Peyer's patch (tissue), 4 donors: ENCODE data around the gene GOLGB1. TPM values are rescaled to one million over a fixed set of nuclear protein-coding genes. Genes with fewer than 3 reads are reported as not detected.
"Not testable (repeated sequence)": the region's sequence is repeated elsewhere in the genome, so short reads cannot be mapped to it uniquely, and the experiment has no call there.

ENCODE experiments used
- DNase-seq, 3 donors: peaks; one replicate each; pipeline ENCODE4 v3.0.0-alpha.2; 2017 to 2019
- H3K27ac ChIP-seq, 4 donors: fragments of 200-600 bp; sonication (generic); one replicate each; pipeline ENCODE4 v1.5.1; 2016 to 2019
- H3K27me3 ChIP-seq, 2 donors: fragments of 200-600 bp; sonication (generic); one replicate each; pipeline ENCODE4 v1.5.1; 2019
- H3K36me3 ChIP-seq, 3 donors: fragments of 200-600 bp; sonication (generic); one replicate each; pipeline ENCODE4 v1.5.1; 2016 to 2019
- H3K4me1 ChIP-seq, 4 donors: fragments of 200-600 bp; sonication (generic); one replicate each; pipeline ENCODE4 v1.5.1; 2016 to 2019
- H3K4me3 ChIP-seq, 4 donors: fragments of 200-600 bp; sonication (generic); 1 replicate in 3 of 4; 2 replicates in 1 of 4; pipeline ENCODE4 v1.5.1; 2016 to 2019; ENCODE audit warnings: mild to moderate bottlenecking in 1 of 4
- H3K9me3 ChIP-seq, 4 donors: fragments of 200-600 bp; sonication (generic); one replicate each; pipeline ENCODE4 v1.5.1; 2016 to 2019; ENCODE audit warnings: mild to moderate bottlenecking in 1 of 4
- POLR2A ChIP-seq, 2 donors: fragments of 450-650 bp; IDR thresholded peaks; one replicate each; pipeline ENCODE4 v1.5.1; 2017; ENCODE audit warnings: antibody characterized with exemption in 2 of 2, mild to moderate bottlenecking in 2 of 2, moderate library complexity in 2 of 2
- total RNA-seq, 4 donors: library from RNA; depleted of rRNA; stranded (reverse); fragments of >200 nt; gene quantifications; one replicate each; pipeline ENCODE4 v1.1.0, GENCODE V29; 2016
- TF ChIP-seq, protein P1 (sequence below), 6 experiments: fragments of 450-650 bp in 4 of 6; fragments of 200-600 bp in 2 of 6; sonication (generic) in 1 of 6; IDR thresholded peaks; one replicate each; pipeline ENCODE4 v1.5.1; 2017 to 2019; ENCODE audit warnings: antibody characterized with exemption in 6 of 6, mild to moderate bottlenecking in 3 of 6, moderate library complexity in 1 of 6

The GOLGB1 gene
- total RNA-seq, 4 donors from 2014 or later, result 84.0 to 134 (median 112) TPM

GRCh38 chr3:121690777-121691405 is 58.6 kb downstream of the GOLGB1 start:
- Histone ChIP-seq H3K9me3 (no peaks in the 10 kb centered on the region), H3K4me1 (no peaks in the 10 kb centered on the region), H3K36me3 (peaks cover 0 to 52% (median 0%) of the 10 kb centered on the region in 3 donors), H3K27ac (no peak overlapping the region), H3K4me3 (no peak overlapping the region), H3K27me3 (no peaks in the 10 kb centered on the region)
- no peak for TF ChIP-seq POLR2A (IDR thresholded peaks at IDR 0.05)
- TF ChIP-seq, protein P1, sequence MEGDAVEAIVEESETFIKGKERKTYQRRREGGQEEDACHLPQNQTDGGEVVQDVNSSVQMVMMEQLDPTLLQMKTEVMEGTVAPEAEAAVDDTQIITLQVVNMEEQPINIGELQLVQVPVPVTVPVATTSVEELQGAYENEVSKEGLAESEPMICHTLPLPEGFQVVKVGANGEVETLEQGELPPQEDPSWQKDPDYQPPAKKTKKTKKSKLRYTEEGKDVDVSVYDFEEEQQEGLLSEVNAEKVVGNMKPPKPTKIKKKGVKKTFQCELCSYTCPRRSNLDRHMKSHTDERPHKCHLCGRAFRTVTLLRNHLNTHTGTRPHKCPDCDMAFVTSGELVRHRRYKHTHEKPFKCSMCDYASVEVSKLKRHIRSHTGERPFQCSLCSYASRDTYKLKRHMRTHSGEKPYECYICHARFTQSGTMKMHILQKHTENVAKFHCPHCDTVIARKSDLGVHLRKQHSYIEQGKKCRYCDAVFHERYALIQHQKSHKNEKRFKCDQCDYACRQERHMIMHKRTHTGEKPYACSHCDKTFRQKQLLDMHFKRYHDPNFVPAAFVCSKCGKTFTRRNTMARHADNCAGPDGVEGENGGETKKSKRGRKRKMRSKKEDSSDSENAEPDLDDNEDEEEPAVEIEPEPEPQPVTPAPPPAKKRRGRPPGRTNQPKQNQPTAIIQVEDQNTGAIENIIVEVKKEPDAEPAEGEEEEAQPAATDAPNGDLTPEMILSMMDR (IDR thresholded peaks at IDR 0.05), result no peak
- no peak for DNase-seq

GRCh38 chr3:121688747-121689146 is 60.8 kb downstream of the GOLGB1 start:
- peaks cover 0 to 66% (median 0%) of the 10 kb centered on the region in 3 donors for H3K36me3 ChIP-seq
- H3K4me3 ChIP-seq, H3K4me1 ChIP-seq, H3K9me3 ChIP-seq, DNase-seq, H3K27me3 ChIP-seq, H3K27ac ChIP-seq: not testable (repeated sequence)

GRCh38 chr3:121681792-121682191 is 67.7 kb downstream of the GOLGB1 start:
- Histone ChIP-seq H3K9me3 (no peaks in the 10 kb centered on the region), H3K4me3 (no peak overlapping the region), H3K36me3 (peaks cover 0 to 85% (median 0%) of the 10 kb centered on the region in 3 donors), H3K4me1 (no peaks in the 10 kb centered on the region), H3K27me3 (no peaks in the 10 kb centered on the region), H3K27ac (no peak overlapping the region)
- DNase-seq, result no peak
- TF ChIP-seq POLR2A (IDR thresholded peaks at IDR 0.05), result no peak
- TF ChIP-seq, protein P1 (IDR thresholded peaks at IDR 0.05), result no peak

- H3K36me3 ChIP-seq, result peaks cover 0 to 92% (median 0%) of the 10 kb centered on the region in 3 donors
These were observed 72.4 kb downstream of the GOLGB1 start for GRCh38 chr3:121677141-121677540.

DNA sequence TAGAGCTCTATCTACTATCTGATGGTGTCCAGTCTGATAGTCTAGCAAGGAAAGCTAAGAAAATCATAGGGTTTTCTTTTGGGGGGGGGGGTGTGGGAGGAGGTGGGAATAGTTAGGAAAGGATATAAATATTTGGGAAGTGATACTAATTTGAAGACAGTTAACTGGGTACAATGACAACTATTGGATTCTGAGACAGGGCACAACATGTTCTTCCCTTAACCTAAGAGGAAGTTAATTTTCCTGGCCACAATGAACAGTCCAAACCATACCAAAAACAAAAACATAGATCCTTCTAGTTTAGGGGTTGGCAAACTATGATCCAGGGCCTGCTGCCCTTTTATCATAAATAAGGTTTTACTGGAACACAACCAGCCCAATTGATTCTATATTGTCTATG is 78.9 kb downstream of the GOLGB1 start:
- H3K36me3 ChIP-seq, result peaks cover 0 to 93% (median 0%) of the 10 kb centered on the region in 3 donors

More at GRCh38 chr3:121677141-121677540, 72.4 kb downstream of the GOLGB1 start:
- Histone ChIP-seq H3K4me1 (no peaks in the 10 kb centered on the region), H3K9me3 (no peaks in the 10 kb centered on the region), H3K27me3 (no peaks in the 10 kb centered on the region), H3K27ac (no peak overlapping the region), H3K4me3 (no peak overlapping the region)
- TF ChIP-seq, protein P1 (IDR thresholded peaks at IDR 0.05), result no peak
- DNase-seq, result no peak

DNA sequence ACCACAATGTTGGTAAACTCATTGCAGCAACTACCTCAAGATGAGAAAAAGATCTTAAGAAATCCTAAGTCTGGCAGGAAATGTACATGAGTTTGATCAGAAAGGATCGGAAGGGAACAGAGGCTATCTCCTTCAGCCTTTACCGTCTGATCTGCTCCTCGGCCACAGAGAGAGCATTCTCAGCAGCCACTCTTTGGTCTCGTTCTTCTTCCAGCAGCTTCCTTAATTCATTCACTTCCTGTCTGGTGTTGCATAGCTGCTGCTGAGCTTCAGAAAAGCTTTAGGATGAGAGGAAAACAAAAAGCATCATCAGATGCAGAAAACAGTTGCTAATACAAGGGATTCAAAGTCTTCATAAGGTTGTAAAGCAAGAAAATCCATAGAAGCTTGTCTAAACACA is 82.2 kb downstream of the GOLGB1 start:
- no peak for TF ChIP-seq POLR2A (IDR thresholded peaks at IDR 0.05)
- TF ChIP-seq, protein P1 (IDR thresholded peaks at IDR 0.05), result no peak
- Histone ChIP-seq H3K36me3 (peaks cover 0 to 97% (median 0%) of the 10 kb centered on the region in 3 donors), H3K4me3 (no peak overlapping the region), H3K9me3 (no peaks in the 10 kb centered on the region), H3K4me1 (no peaks in the 10 kb centered on the region), H3K27ac (no peak overlapping the region), H3K27me3 (no peaks in the 10 kb centered on the region)
- DNase-seq, result no peak

More for the DNA sequence above, 78.9 kb downstream of the GOLGB1 start:
- Histone ChIP-seq H3K4me1 (no peaks in the 10 kb centered on the region), H3K9me3 (no peaks in the 10 kb centered on the region), H3K4me3 (no peak overlapping the region), H3K27ac (no peak overlapping the region), H3K27me3 (no peaks in the 10 kb centered on the region)
- TF ChIP-seq POLR2A (IDR thresholded peaks at IDR 0.05), result no peak
- TF ChIP-seq, protein P1 (IDR thresholded peaks at IDR 0.05), result no peak
- DNase-seq, result no peak
